Gastroesophageal sphincter (tissue), 4 donors: ENCODE data around the gene CCDC91. TPM values are rescaled to one million over a fixed set of nuclear protein-coding genes. Genes with fewer than 3 reads are reported as not detected.

Experiments
- ATAC-seq: fragments of 150-250 bp; one replicate; pipeline ENCODE4 v1.9.1; 2016; ENCODE audit warnings: mild to moderate bottlenecking, moderate library complexity
- H3K27ac ChIP-seq, 4 donors: fragments of 200-600 bp; sonication (generic) in 3 of 4; 1 replicate in 3 of 4; 2 replicates in 1 of 4; pipeline ENCODE4 v1.5.1; 2016 to 2019
- H3K27me3 ChIP-seq: fragments of 200-600 bp; sonication (generic); one replicate; pipeline ENCODE4 v1.5.1; 2019
- H3K36me3 ChIP-seq, 2 donors: fragments of 200-600 bp; sonication (generic); one replicate each; pipeline ENCODE4 v1.5.1; 2019; ENCODE audit warnings: control low read depth in 1 of 2
- H3K4me1 ChIP-seq, 3 donors: fragments of 200-600 bp; sonication (generic); 1 replicate in 2 of 3; 2 replicates in 1 of 3; pipeline ENCODE4 v1.5.1; 2016 to 2019; ENCODE audit warnings: control low read depth in 2 of 3
- H3K4me3 ChIP-seq, 2 donors: fragments of 200-600 bp; sonication (generic); one replicate each; pipeline ENCODE4 v1.5.1; 2019; ENCODE audit warnings: mild to moderate bottlenecking in 1 of 2, moderate library complexity in 1 of 2
- H3K9me3 ChIP-seq, 3 donors: fragments of 200-600 bp; sonication (generic); one replicate each; pipeline ENCODE4 v1.5.1; 2017 to 2019; ENCODE audit warnings: control low read depth in 2 of 3
- CTCF ChIP-seq, 4 experiments: fragments of 200-600 bp in 2 of 4; fragments of 450-650 bp in 2 of 4; sonication (generic) in 1 of 4; IDR thresholded peaks; one replicate each; pipeline ENCODE4 v1.5.1; 2017 to 2019; ENCODE audit warnings: antibody characterized with exemption in 4 of 4, mild to moderate bottlenecking in 2 of 4, moderate library complexity in 2 of 4
- EP300 ChIP-seq: sonication (generic); formaldehyde crosslinking; IDR thresholded peaks from one replicate; pipeline ENCODE4 v1.6.1; 2017; ENCODE audit warnings: antibody characterized with exemption, mild to moderate bottlenecking
- POLR2A ChIP-seq, 2 donors: fragments of 450-650 bp; IDR thresholded peaks; one replicate each; pipeline ENCODE4 v1.6.1; 2017; ENCODE audit warnings: antibody characterized with exemption in 2 of 2, mild to moderate bottlenecking in 2 of 2, moderate library complexity in 1 of 2
- POLR2AphosphoS5 ChIP-seq: sonication (generic); formaldehyde crosslinking; IDR thresholded peaks from one replicate; pipeline ENCODE4 v1.6.1; 2017; ENCODE audit warnings: antibody characterized with exemption
- WGBS, 2 donors: methylation state at CpG; one replicate each; pipeline ENCODE4 v1.1.5; 2018; ENCODE audit warnings: low coverage in 1 of 2; 5-methylcytosine and 5-hydroxymethylcytosine counted together
- total RNA-seq, 4 donors: library from RNA; depleted of rRNA; stranded (reverse); fragments of >200 nt; gene quantifications; one replicate each; pipeline ENCODE4 v1.1.0, GENCODE V29; 2016

CCDC91 gene
- total RNA-seq, 4 donors from 2014 or later: 53.1 to 93.4 (median 64.0) TPM

GRCh38 chr12:28217805-28218204 lies 27.5 kb downstream of the CCDC91 start:
- ATAC-seq: no peak

GRCh38 chr12:28218875-28219274 lies 28.6 kb downstream of the CCDC91 start:
- TF ChIP-seq POLR2A (IDR thresholded peaks at IDR 0.05): no peak
- no peak for TF ChIP-seq POLR2AphosphoS5
- no peak for TF ChIP-seq CTCF (IDR thresholded peaks at IDR 0.05)
- TF ChIP-seq EP300: no peak
- WGBS, 2 donors: 94 to 100% methylated on average over 1 of the region's 1 CpG
- Histone ChIP-seq H3K9me3 (no peaks in the 10 kb centered on the region), H3K4me1 (no peaks in the 10 kb centered on the region), H3K36me3 (no peaks in the 10 kb centered on the region), H3K4me3 (no peak overlapping the region), H3K27me3 (no peaks in the 10 kb centered on the region), H3K27ac (no peak overlapping the region)
- no peak for ATAC-seq

More at GRCh38 chr12:28217805-28218204, 27.5 kb downstream of the CCDC91 start:
- Histone ChIP-seq H3K27me3 (no peaks in the 10 kb centered on the region), H3K27ac (no peak overlapping the region), H3K9me3 (no peaks in the 10 kb centered on the region), H3K4me3 (no peak overlapping the region), H3K36me3 (no peaks in the 10 kb centered on the region), H3K4me1 (no peaks in the 10 kb centered on the region)
- TF ChIP-seq POLR2A (IDR thresholded peaks at IDR 0.05) (no peak), POLR2AphosphoS5 (no peak), EP300 (no peak), CTCF (IDR thresholded peaks at IDR 0.05) (no peak)
- 76 to 80% methylated on average over 2 of the region's 2 CpGs for WGBS, 2 donors

GRCh38 chr12:28219827-28220226 lies 29.6 kb downstream of the CCDC91 start:
- no peaks in the 10 kb centered on the region for H3K9me3 ChIP-seq
- TF ChIP-seq EP300 (no peak), CTCF (IDR thresholded peaks at IDR 0.05) (no peak), POLR2A (IDR thresholded peaks at IDR 0.05) (no peak), POLR2AphosphoS5 (no peak)
- no peak overlapping the region for H3K27ac ChIP-seq
- no peak overlapping the region for H3K4me3 ChIP-seq
- H3K4me1 ChIP-seq: no peaks in the 10 kb centered on the region
- no peak for ATAC-seq
- no peaks in the 10 kb centered on the region for H3K27me3 ChIP-seq
- no peaks in the 10 kb centered on the region for H3K36me3 ChIP-seq

GRCh38 chr12:28222081-28222700 lies 31.9 kb downstream of the CCDC91 start:
- H3K9me3 ChIP-seq: no peaks in the 10 kb centered on the region
- no peaks in the 10 kb centered on the region for H3K4me1 ChIP-seq
- TF ChIP-seq POLR2A (IDR thresholded peaks at IDR 0.05): no peak
- H3K27ac ChIP-seq: no peak overlapping the region
- no peak for ATAC-seq
- H3K36me3 ChIP-seq: no peaks in the 10 kb centered on the region
- H3K27me3 ChIP-seq: no peaks in the 10 kb centered on the region
- no peak overlapping the region for H3K4me3 ChIP-seq
- 73 to 98% methylated on average over 1 to 2 of the region's 2 CpGs for WGBS, 2 donors

- 87 to 92% methylated on average over 3 of the region's 3 CpGs for WGBS, 2 donors
- H3K4me1 ChIP-seq: no peaks in the 10 kb centered on the region
- H3K36me3 ChIP-seq: no peaks in the 10 kb centered on the region
- TF ChIP-seq POLR2A (IDR thresholded peaks at IDR 0.05) (no peak), POLR2AphosphoS5 (no peak), EP300 (no peak), CTCF (IDR thresholded peaks at IDR 0.05) (no peak)
- no peak overlapping the region for H3K4me3 ChIP-seq
- no peak overlapping the region for H3K27ac ChIP-seq
- H3K9me3 ChIP-seq: no peaks in the 10 kb centered on the region
- no peak for ATAC-seq
- no peaks in the 10 kb centered on the region for H3K27me3 ChIP-seq
Observed at GRCh38 chr12:28223025-28223554, 32.8 kb downstream of the CCDC91 start.
